DND-41 (cell line): ENCODE data around the gene CPSF6.

ENCODE experiments used
- CTCF ChIP-seq: IDR thresholded peaks from 2 replicates; pipeline ENCODE4 v1.5.1; 2012; ENCODE audit warnings: borderline replicate concordance, low read length, moderate library complexity, mild to moderate bottlenecking; ENCODE audit not compliant: poor library complexity, severe bottlenecking; ENCODE audit errors: extremely low read depth
- EZH2 ChIP-seq: IDR thresholded peaks from 3 replicates; pipeline ENCODE4 v1.6.1; 2012; ENCODE audit warnings: borderline replicate concordance, low read depth, mild to moderate bottlenecking, moderate library complexity, low read length, inconsistent platforms; ENCODE audit not compliant: severe bottlenecking

DNA sequence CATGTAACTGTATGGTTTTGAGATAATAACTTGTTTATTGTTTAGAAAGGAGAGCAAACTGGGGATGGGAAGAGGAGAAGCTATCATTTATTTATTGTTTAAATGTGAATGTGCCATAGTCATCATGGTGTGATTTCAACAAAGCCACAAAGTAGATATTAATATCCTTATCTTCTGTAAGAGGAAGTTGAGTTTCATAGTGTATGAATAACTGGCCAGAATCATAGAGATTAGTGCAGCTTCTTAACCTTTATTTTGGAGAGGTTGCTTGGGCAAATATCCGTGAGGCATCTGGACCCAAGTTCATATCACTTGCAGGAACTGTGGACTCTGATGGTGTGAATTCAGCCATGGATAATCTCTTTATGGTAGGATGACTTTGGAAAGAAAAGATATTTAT, 82.0 kb downstream of the CPSF6 start:
- TF ChIP-seq CTCF (no peak), EZH2 (no peak)
